Measurements from ENCODE around the gene ETHE1. TPM values are rescaled to one million over a fixed set of nuclear protein-coding genes. Genes with fewer than 3 reads are reported as not detected.
A peak's percentile ranks its signal among the peaks of the same experiment; 100 is the strongest.

Gene ETHE1
- total RNA-seq, 1 donor from 2014 or later, result 37.4 TPM

DNA sequence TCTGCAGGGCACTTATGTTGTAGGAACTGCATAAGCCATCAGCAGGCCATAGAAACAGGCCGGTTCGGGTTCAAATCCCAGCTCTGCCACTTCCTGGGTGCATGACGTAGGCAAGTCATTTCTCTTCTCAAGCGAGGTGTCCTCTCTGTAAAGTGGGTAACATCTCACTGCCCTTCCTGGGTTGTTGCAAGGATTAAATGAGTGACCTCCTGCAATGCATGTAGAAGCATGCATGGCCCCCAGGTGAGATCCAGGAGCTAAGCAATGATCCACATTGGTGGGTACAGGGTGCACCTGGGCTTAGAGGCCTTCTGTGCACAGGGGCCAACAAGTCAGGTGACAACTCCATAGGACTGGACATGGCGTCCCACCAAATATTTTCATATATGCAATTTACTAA is 36.2 kb downstream of the ETHE1 start:
- DNase-seq (ENCODE audit: low spot score), result no peak

DNA sequence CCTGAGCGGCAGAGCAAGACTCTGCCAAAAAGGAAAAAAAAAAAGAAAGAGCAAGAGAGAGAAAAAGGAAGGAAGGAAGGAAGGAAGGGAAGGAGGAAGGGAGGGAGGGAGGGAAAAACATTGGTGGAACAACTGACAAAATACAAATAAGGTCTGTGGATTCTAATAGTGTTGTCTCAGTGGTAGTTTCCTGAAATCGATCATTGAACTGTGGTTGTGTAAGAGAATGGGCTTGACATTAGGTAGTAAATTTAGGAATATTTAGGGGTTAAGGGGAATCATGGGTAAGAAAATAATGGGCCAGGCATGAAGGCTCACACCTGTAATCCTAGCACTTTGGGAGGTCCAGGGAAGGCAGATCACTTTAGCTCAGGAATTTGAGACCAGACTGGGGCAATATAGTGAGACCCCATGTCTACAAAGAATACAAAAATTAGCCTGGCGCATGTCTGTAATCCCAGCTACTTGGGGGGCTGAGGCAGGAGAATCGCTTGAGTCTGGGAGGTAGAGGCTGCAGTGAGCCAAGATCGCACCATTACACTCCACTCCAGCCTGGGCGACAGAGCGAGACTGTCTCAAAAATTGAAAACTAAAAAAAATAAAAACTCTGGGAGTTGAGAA is 36.9 kb downstream of the ETHE1 start:
- DNase-seq (ENCODE audit: low spot score), result no peak

DNA sequence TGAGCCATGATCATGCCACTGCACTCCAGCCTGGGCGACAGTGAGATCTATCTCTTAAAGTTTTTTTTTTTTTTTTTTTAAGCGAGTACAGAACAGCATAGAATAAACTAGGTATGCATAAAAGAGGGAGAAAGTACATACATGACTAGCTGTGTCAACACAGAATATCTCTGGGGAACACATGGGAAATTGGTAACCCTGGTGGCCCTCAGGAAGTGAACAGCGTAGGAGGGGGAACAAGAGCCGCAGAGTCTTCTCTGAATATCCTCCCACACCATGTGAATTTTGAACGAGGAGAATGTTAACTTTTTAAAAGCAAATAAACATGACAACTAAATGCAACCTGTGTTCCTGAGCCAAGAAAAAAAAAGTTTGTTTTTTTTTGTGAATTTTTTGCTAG is 37.7 kb downstream of the ETHE1 start:
- no peak for DNase-seq (ENCODE audit: low spot score)

DNA sequence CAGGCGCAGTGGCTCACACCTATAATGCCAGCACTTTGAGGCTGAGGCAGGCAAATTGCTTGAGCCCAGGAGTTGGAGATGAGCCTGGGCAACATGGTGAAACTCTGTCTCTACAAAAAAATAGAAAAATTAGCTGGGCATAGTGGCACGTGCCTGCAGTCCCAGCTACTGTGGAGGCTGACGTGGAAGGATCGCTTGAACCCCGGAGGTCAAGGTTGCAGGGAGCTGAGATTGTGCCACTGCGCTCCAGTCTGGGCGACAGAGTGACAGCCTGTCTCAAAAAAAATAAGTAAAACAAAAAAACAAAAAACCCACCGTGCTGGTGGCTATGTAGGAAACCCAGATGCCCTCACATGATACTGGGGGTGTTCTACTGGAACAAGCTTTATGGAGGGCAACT is 38.8 kb downstream of the ETHE1 start:
- no peak for DNase-seq (ENCODE audit: low spot score)

DNA sequence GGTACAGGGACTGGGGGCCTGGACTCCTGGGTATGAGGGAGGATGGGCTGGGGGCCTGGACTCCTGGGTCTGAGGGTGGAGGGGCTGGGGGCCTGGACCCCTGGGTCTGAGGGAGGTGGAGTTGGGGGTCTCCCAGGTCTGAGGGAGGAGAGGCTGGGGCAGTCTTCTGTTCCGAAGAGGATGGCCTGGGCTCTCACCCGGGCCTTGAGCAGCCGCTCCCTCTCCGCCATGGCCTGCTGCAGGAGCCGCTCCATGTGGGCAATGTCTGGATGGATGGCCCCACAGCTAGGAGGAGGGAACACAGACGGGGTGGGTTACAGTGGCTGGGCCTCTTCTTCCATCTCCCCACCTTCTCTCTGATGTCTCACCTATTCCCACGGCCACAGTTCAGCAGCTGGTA is 40.6 kb downstream of the ETHE1 start:
- DNase-seq (ENCODE audit: low spot score), result no peak

DNA sequence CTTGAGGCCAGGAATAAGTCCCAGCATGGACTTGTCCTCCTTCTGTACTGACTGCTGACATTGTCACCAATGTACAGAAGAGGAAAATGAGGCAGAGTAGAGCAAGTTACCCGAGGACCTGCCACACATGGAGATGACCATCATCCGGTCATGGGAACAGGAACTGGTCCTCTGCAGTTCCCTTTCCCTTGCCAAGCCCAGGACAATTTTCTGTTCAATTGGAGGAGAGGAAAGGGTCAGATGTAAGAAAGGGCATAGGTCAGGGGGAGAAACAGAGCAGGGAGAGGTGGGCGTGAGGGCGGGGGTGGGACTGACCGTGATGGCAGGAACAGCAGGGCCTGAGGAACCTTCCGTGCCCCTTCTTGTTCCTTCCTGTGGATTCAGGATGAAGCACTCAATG is 41.0 kb downstream of the ETHE1 start:
- DNase-seq (ENCODE audit: low spot score), result no peak

DNA sequence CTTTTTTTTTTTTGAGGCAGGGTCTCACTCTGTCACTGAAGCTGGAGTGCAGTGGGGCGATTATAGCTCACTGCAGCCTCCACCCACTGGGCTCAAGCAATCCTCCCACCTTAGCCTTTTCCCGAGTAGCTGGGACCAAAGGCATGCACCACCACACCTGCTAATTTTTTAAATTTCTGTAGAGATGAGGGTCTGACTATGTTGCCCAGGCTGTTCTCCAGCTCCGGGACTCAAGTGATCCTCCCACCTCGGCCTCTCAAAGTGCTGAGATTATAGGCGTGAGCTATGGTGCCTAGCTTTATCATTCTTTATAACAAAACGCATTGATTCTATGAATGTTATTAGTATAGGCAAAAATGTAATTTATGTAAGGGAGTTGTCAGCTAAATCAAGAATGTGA is 43.7 kb downstream of the ETHE1 start:
- DNase-seq (ENCODE audit: low spot score), result no peak

DNA sequence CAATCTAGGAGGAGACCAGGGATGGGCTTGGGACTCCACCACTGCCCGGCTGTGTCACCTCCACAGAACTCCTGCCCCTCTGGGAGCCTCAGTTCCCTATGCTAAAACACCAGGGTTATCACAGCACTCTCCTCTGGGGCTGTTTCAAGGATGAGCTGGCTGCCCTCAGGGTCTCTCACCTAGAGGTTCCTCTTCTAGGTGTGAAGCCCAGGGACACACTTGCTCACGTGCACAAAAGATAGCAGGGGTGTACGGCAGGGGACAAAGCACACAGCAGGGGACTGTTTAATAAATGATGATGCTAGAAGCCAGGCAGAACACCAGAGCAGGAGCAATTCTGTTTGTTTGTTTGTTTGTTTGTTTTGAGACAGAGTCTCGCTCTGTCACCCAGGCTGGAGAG is 44.8 kb downstream of the ETHE1 start:
- DNase-seq (ENCODE audit: low spot score), result no peak

DNA sequence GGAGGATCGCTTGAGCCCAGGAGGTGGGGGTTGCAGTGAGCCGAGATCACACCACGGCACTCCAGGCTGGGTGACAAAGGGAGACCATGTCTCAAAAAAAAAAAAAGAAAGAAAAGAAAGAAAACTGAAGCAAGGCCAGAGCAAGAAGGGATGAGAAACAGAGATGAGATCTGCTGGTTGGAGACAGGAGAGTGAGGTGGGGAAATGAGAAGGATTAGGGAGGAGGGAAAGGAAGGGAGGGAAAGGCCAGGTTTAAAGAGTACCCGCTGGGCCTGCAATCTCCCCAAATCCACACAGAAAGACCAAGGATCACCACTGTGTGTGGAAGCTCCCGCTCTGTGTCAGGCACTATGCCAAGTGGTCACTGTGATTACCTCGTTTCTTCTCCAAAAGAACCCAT is 45.3 kb downstream of the ETHE1 start:
- DNase-seq (ENCODE audit: low spot score), result no peak

DNA sequence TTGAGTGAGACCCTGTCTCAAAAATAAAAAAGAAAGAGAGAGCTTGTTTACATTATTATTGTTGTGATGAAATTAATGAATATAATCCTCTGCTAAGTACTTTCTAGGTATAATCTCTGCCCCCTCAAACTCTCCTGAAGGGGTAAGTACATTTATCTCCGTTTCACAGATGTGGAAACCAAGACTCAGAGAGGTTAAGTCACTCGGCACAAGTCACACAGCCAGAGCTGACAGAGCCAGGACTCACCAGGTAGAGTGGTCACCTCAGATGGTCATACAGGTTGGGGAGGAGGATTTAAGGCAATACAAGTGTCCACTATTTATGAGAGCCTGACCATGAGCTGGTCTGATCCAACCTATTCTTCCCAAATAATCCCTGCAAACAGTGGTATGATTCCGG is 46.4 kb downstream of the ETHE1 start:
- no peak for DNase-seq (ENCODE audit: low spot score)

DNA sequence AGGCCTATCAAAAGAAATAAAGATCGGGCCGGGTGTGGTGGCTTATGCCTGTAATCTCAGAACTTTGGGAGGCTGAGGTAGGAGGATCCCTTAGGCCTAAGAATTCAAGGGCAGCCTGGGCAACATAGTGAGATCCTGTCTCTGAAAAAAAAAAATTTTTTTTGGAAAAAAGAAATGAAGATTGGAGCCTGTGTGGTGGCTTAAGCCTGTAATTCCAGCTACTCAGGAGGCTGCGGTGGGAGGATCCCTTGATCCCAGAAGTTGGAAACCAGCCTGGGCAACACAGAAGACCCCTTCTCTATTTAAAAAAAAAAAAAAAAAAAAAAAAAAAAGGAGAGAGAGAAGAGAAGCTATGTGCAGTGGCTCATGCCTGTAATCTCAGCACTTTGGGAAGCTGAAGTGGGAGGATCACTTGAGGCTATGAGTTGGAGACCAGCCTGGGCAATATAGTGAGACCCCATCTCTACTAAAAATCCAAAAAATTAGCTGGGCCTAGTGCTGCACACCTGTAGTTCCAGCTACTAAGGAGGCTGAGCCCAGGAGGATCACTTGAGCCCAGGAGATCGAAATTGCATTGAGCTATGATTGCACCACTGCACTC is 46.9 kb downstream of the ETHE1 start:
- DNase-seq (ENCODE audit: low spot score), result no peak

DNA sequence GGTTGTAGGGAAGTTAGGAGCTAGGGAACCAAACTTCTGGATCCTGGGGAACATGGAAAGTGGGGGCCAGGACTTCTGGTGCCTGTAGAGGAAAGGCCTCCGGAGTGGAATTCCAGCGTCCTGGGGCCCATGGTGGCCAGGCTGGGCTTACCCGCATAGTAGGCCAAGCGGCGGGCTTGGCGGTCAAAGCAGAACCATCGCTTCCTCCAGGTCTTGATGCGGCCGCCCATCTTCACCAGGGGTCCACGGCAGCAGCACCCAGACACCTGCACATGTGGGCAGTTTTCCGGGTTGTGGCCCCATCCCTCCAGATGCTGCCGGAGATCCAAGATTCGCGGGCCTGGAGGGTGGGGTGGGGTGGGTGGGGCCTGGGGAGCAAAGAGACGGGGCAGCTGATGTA is 47.8 kb downstream of the ETHE1 start:
- no peak for DNase-seq (ENCODE audit: low spot score)

DNA sequence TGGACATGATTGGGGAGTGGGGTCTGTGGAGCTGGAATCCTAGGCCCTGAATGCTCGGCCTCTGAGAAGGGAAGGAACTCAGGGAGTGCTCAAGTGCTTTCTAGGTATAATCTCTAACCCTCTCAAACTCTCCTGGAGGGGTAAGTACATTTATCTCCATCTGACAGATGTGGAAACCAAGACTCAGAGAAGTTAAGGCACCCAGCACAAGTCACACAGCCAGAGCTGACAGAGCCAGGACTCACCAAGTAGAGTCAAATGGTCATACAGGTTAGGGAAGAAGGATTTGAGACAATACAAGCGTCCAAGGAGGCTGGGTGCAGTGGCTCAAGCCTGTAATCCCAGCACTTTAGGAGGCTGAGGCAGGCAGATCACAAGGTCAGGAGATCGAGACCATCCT is 48.7 kb downstream of the ETHE1 start:
- no peak for DNase-seq (ENCODE audit: low spot score)

DNA sequence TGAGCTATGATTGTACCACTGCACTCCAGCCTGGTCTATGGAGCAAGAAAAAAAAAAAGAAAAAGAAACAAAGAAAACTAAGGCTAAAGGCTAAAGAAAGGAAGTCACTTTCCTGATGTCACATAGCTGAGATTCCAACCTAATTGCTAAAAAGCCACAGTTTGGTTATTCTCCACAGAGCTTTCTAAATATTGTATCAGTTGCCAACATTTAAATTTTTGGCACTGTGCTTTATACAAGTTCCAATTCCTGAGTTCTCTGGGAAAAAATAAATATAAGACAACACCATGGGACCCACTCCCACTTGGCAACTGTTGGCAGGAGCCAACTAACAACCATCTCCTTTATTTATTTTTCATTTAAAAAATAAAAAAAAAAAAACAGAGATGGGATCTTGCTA is 50.4 kb downstream of the ETHE1 start:
- no peak for DNase-seq (ENCODE audit: low spot score)

DNA sequence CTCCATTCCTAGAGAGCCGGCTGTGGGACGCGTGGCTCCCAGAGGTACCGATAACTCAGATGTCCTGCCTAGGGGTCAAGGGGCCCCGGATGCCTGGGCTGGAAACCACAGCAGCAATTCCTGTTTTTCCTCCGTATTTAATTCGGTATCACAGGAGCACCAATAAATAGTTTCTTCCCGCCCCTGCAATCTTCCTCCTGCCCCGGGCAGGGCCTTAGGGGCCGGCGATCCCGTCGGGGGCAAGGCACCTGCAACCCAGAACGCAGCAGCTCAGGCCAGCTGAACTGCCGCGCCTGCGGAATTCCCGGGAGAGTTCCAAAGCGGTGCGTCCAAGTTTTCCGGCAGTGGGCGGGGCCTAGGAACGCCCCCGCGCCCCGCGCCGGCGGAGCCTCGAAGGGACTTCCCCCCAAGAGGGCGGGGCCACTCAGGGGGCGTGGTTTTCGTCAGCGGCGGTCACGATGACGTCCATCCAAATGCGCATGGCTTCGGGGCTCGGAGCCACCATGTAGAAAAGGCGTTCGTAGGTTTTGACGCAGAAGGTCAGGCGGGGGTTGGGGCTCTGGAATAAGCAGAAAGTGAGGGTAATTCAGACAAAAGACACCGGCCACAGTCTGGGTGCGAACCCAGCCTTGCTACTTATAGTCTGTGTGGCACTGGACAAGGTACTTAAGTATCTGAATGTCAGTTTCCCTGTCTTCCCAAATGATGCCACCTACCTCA is 51.9 kb downstream of the ETHE1 start:
- peak; percentile 96 for DNase-seq (ENCODE audit: low spot score)

DNA sequence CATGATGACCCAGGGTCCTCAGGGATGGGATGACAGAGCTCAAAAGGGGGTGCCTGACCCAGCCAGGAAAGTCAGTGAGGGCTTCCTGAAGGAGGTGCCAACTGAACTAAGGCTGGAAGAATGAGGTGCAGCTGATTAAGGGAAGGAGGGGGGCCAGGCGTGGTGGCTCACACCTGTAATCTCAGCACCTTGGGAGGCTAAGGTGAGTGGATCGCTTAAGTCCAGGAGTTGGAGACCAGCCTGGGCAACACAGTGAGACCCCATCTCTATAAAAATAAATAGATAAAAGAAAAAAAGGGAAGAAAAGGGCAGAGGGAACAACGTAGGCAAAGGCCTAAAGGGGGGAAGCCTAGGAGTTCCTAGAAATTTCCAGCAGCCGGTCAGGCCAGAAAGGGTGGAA is 52.5 kb downstream of the ETHE1 start:
- DNase-seq (ENCODE audit: low spot score), result no peak

DNA sequence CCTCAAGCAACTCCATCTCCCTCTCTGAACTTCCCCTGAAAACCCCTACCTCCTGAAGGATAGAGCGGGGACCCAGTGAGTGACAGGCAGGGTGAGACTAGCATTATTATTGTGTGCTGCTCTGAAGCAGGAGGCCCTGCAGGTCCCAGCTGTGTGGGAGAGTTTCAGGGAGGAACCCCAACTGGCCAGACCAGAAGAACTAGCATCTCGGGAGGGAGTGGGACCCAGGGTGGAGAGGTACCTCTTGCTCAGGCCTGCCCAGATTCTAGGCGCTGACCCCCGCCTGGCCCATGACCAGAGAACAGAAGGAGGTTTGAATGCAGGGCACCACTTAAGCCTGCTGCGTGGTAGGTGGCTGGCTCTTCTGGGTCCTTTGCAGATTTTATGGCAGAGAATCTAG is 55.9 kb downstream of the ETHE1 start:
- peak; percentile 77 for DNase-seq (ENCODE audit: low spot score)

DNA sequence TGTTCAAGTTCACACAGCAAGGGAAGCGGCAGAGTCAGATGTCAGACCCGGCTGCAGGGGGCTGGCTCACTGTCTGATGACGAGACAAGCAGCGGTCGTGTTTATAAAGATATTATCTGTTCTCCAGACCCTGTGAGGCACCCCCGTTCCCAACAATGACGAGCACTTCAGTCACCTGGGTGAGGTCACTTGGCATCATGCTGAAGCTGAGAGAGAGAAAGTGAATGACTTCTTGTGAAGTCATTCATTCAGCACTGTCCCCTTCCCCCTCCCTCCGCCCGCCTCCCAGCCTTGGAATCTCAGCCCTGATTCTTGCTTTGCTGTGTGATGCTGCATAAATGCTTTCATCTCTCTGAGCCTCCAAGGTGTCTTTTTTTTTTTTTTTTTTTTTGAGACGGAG is 56.7 kb downstream of the ETHE1 start:
- no peak for DNase-seq (ENCODE audit: low spot score)

DNA sequence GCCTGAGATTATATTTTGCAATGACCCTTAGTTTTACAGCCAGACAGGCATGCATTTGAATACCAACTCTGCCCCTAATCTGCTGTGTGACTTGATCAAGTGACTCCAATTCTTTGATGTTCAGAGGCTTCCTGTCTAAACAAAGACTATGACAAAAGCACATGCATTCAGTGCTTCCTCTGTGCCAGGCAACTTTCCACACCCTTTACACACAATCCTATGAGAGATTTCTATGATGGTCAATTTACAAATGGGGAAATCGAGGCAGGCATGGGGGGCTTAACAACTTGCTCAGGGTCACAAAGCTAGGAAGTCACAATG is 57.9 kb downstream of the ETHE1 start:
- no peak for DNase-seq (ENCODE audit: low spot score)

DNA sequence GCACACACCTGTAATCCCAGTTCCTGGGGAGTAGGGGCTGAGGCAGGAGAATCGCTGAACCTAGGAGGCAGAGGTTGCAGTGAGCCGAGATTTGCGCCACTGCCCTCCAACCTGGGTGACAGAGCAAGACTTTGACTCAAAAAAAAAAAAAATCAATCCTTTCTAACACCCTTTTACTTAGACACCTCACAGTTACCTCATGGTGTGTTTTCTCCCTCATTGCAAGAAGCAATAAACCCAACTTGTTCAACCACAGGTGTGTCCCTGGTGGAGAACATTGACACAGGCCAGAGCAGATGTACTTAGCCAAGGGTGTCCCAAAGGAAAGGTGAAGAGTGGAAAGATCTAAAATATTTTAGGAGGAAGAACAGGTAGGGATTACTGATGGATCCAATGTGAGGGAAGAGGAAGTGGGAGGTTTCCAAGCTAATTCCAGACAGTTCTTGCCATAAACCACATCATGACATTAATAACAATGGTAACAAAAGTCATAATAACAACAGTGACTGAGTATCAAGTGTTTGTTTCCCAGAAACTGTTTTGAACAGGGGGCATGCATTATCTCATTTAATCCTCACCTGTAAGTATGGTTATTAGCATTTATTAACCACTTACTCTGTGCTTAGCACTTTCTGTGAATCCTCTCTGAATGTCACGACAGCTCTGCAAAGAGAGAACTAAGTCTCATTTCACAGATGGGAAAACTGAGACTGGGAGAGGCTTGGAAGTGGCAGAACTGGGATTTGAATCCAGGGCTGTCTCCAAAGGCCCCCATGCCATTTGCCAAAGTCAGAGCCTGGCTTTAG is 58.4 kb downstream of the ETHE1 start:
- DNase-seq (ENCODE audit: low spot score), result no peak

DNA sequence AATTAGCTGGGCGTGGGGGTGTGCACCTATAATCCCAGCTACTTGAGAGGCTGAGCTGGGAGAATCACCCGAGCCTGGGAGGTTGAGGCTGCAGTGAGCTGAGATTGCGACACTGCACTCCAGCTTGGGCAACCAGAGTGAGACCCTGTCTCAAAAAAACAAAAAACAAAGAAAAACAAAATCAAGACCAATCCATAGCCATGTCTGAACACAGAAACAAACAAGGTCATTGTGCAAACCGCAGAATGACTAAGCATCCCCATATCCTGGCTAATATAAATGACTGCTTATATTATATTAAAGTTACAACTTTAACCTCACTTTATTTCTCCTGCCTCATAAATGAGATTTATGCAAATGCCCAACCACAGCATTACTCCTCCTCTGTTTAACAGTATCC is 59.3 kb downstream of the ETHE1 start:
- no peak for DNase-seq (ENCODE audit: low spot score)

DNA sequence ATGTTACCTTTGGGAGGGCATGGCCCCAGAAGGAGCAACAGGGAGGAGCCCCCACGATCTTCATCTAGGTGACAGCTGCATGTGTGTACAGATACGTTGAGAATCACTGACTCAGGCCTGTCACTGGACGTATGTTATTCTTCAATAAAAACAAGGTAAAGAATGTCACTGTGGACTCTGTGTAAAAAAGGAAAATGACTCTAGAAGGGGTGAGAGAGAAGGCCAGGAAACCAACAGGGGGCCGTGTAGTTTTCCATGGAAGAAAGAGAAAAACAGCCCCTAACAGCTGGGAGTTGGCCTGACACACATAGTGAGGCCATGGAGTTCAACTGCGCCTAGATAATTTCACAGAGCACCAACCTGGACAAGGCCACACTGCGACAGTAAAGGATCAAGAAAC is 59.7 kb downstream of the ETHE1 start:
- no peak for DNase-seq (ENCODE audit: low spot score)

DNA sequence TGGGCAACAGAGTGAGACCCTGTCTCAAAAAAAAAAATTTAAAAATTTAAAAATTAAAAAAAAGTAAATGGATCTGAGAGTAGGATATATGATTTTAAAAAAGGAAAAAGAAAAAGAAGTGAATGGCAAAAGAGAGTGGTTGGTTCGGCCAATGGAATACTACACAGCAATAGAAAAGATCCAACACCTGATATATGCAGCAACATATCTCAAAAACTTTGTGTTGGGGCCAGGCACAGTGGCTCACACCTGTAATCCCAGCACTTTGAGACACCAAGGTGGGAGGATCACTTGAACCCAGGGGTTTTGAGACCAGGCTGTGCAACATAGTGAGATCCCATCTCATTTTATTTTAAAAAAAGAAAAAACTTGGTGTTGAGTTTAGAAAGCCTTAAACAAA is 60.2 kb downstream of the ETHE1 start:
- DNase-seq (ENCODE audit: low spot score), result no peak

Data from ureter (tissue), 1 donor.